Ishikawa (cell line): ENCODE measurements around the gene INTS13.

Source experiments
- EGR1 ChIP-seq: IDR thresholded peaks from 2 replicates; pipeline ENCODE4 v1.6.1; 2012
- EP300 ChIP-seq: IDR thresholded peaks from 2 replicates; pipeline ENCODE4 v1.6.1; 2012; ENCODE audit warnings: borderline replicate concordance
- FOXM1 ChIP-seq: IDR thresholded peaks from 2 replicates; pipeline ENCODE4 v1.6.1; 2012; ENCODE audit warnings: low read depth, borderline replicate concordance
- MAX ChIP-seq: IDR thresholded peaks from 2 replicates; pipeline ENCODE4 v1.6.1; 2012
- RAD21 ChIP-seq: IDR thresholded peaks from 2 replicates; pipeline ENCODE4 v1.6.1; 2012; ENCODE audit warnings: low read depth
- REST ChIP-seq: IDR thresholded peaks from 2 replicates; pipeline ENCODE4 v1.6.1; 2012; ENCODE audit warnings: low read depth, mild to moderate bottlenecking
- TAF1 ChIP-seq: IDR thresholded peaks from 2 replicates; pipeline ENCODE4 v1.6.1; 2012; ENCODE audit warnings: low read depth, mild to moderate bottlenecking
- TCF12 ChIP-seq: IDR thresholded peaks from 2 replicates; pipeline ENCODE4 v1.6.1; 2012; ENCODE audit warnings: low read depth
- TEAD4 ChIP-seq: IDR thresholded peaks from 2 replicates; pipeline ENCODE4 v1.6.1; 2012
- YY1 ChIP-seq: IDR thresholded peaks from 2 replicates; pipeline ENCODE4 v1.6.1; 2012; ENCODE audit warnings: low read depth

- no peak for TF ChIP-seq RAD21
- TF ChIP-seq YY1: no peak
- no peak for TF ChIP-seq MAX
- no peak for TF ChIP-seq TCF12
- no peak for TF ChIP-seq EP300
- no peak for TF ChIP-seq TEAD4
- TF ChIP-seq REST: no peak
- no peak for TF ChIP-seq TAF1
- TF ChIP-seq EGR1: no peak
- TF ChIP-seq FOXM1: no peak
These were observed 46.1 kb downstream of the INTS13 start for GRCh38 chr12:26891704-26892103.
